Measurements from ENCODE around the gene FAM83G.
"Not testable (repeated sequence)": the region's sequence is repeated elsewhere in the genome, so short reads cannot be mapped to it uniquely, and the experiment has no call there.

FAM83G gene

GRCh38 chr17:18968945-18969887 lies 35.3 kb downstream of the FAM83G start:
- no peak for DNase-seq (ENCODE audit: low spot score)

- no peak for DNase-seq (ENCODE audit: low spot score)
Observed at GRCh38 chr17:18968345-18968744, 36.2 kb downstream of the FAM83G start.

- no peak for DNase-seq (ENCODE audit: low spot score)
Observed at GRCh38 chr17:18967916-18968315, 36.6 kb downstream of the FAM83G start.

GRCh38 chr17:18966831-18967624 lies 37.5 kb downstream of the FAM83G start:
- DNase-seq (ENCODE audit: low spot score) = no peak

GRCh38 chr17:18965530-18966236 lies 38.9 kb downstream of the FAM83G start:
- DNase-seq (ENCODE audit: low spot score) = no peak

GRCh38 chr17:18964550-18964949 lies 40.0 kb downstream of the FAM83G start:
- DNase-seq (ENCODE audit: low spot score) = no peak

- DNase-seq (ENCODE audit: low spot score) = no peak
Observed at GRCh38 chr17:18964018-18964351, 40.6 kb downstream of the FAM83G start.

- no peak for DNase-seq (ENCODE audit: low spot score)
Observed at GRCh38 chr17:18963126-18964017, 41.2 kb downstream of the FAM83G start.

GRCh38 chr17:18962494-18962815 lies 42.1 kb downstream of the FAM83G start:
- no peak for DNase-seq (ENCODE audit: low spot score)

- no peak for DNase-seq (ENCODE audit: low spot score)
Observed at GRCh38 chr17:18961634-18962493, 42.7 kb downstream of the FAM83G start.

GRCh38 chr17:18960803-18961511 lies 43.6 kb downstream of the FAM83G start:
- peak; percentile 83 for DNase-seq (ENCODE audit: low spot score)

- DNase-seq (ENCODE audit: low spot score) = no peak
Observed at GRCh38 chr17:18960241-18960665, 44.3 kb downstream of the FAM83G start.

- DNase-seq (ENCODE audit: low spot score) = no peak
Observed at GRCh38 chr17:18959845-18960240, 44.7 kb downstream of the FAM83G start.

GRCh38 chr17:18959071-18959844 lies 45.3 kb downstream of the FAM83G start:
- no peak for DNase-seq (ENCODE audit: low spot score)

GRCh38 chr17:18958611-18959010 lies 46.0 kb downstream of the FAM83G start:
- no peak for DNase-seq (ENCODE audit: low spot score)

GRCh38 chr17:18957831-18958230 lies 46.7 kb downstream of the FAM83G start:
- no peak for DNase-seq (ENCODE audit: low spot score)

GRCh38 chr17:18956581-18956980 lies 48.0 kb downstream of the FAM83G start:
- DNase-seq (ENCODE audit: low spot score) = no peak

- not testable (repeated sequence) for DNase-seq (ENCODE audit: low spot score)
Observed at GRCh38 chr17:18956021-18956420, 48.5 kb downstream of the FAM83G start.

- no peak for DNase-seq (ENCODE audit: low spot score)
Observed at GRCh38 chr17:18955009-18955408, 49.6 kb downstream of the FAM83G start.

Measured in HuH-7 (cell line).